ENCODE data around the gene MAP2K4. TPM values are rescaled to one million over a fixed set of nuclear protein-coding genes. Genes with fewer than 3 reads are reported as not detected.

Gene MAP2K4
- total and polyA plus RNA-seq, 2 experiments from 2014 or later: 24.5 to 34.5 TPM

GRCh38 chr17:12064395-12064794, 43.7 kb downstream of the MAP2K4 start:
- H3K9me2 ChIP-seq (ENCODE audit: insufficient read depth): no peaks in the 10 kb centered on the region
- no peak overlapping the region for H3K27ac ChIP-seq
- peaks cover 83% of the 10 kb centered on the region for H3K79me2 ChIP-seq (ENCODE audit: insufficient read depth)
- H3K4me2 ChIP-seq (ENCODE audit: unreplicated experiment): no peak overlapping the region
- TF ChIP-seq EZH2 (IDR thresholded peaks at IDR 0.05; ENCODE audit: insufficient read depth, poor library complexity, severe bottlenecking): no peak
- TF ChIP-seq EZH2phosphoT487 (IDR thresholded peaks at IDR 0.05; ENCODE audit: insufficient read depth, low read depth): no peak
- no peaks in the 10 kb centered on the region for H3K27me3 ChIP-seq (replicated peaks; ENCODE audit: insufficient read depth)
- WGBS, 2 experiments (ENCODE audit: low coverage in 1 of 2, low lambda C conversion rate in 2 of 2, missing lambda C conversion rate in 2 of 2): 98 to 100% methylated on average over 2 of the region's 2 CpGs
- H3K4me3 ChIP-seq: no peak overlapping the region
- H2AFZ ChIP-seq: no peak overlapping the region
- peaks cover 15% of the 10 kb centered on the region for H3K36me3 ChIP-seq (ENCODE audit: low read depth)
- H3F3A ChIP-seq (ENCODE audit: insufficient read depth): peaks cover 12% of the 10 kb centered on the region
- H3K9ac ChIP-seq: no peak overlapping the region
- H4K20me1 ChIP-seq (ENCODE audit: insufficient read depth): peaks cover 14% of the 10 kb centered on the region
- H3K4me1 ChIP-seq (ENCODE audit: insufficient read depth): peaks cover 7% of the 10 kb centered on the region
- in situ Hi-C loops (cut with MboI): loop anchor here (10.0 kb wide), 1 partner anchor 60 kb away; no protein-coding TSS in a partner anchor
- H3K9me3 ChIP-seq (ENCODE audit: low read depth): no peaks in the 10 kb centered on the region
- no peak for DNase-seq

DNA sequence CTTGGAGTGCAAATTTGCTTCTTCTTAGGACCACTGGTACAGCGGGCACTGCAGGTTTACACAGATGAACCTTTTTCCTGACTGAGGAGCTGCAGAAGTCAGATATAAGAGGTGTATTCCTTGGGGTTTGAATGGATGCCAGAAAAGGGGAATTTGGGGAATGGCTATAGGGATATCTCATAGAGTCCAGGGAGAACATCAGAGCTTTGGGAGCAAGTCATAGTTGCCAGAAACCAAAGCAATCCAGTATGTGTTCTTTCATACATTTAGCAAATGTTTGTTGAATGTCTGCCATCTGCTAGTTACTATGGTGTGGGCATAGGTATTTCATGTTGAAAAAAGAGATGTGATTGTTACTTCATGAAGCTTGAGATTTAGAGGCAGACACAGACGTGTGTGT, 46.8 kb downstream of the MAP2K4 start:
- Histone ChIP-seq H3K9me2 (ENCODE audit: insufficient read depth) (no peaks in the 10 kb centered on the region), H3F3A (ENCODE audit: insufficient read depth) (peaks cover 29% of the 10 kb centered on the region), H3K4me1 (ENCODE audit: insufficient read depth) (peaks cover 13% of the 10 kb centered on the region), H3K9me3 (ENCODE audit: low read depth) (no peaks in the 10 kb centered on the region), H3K27me3 (replicated peaks; ENCODE audit: insufficient read depth) (no peaks in the 10 kb centered on the region), H2AFZ (no peak overlapping the region), H3K36me3 (ENCODE audit: low read depth) (peaks cover 15% of the 10 kb centered on the region), H3K4me3 (no peak overlapping the region), H3K9ac (no peak overlapping the region), H3K4me2 (ENCODE audit: unreplicated experiment) (no peak overlapping the region), H4K20me1 (ENCODE audit: insufficient read depth) (peaks cover 15% of the 10 kb centered on the region), H3K79me2 (ENCODE audit: insufficient read depth) (peaks cover 67% of the 10 kb centered on the region), H3K27ac (no peak overlapping the region)
- in situ Hi-C loops (cut with MboI): loop anchor here (10.0 kb wide), 1 partner anchor 63 kb away; no protein-coding TSS in a partner anchor
- TF ChIP-seq EZH2phosphoT487 (IDR thresholded peaks at IDR 0.05; ENCODE audit: insufficient read depth, low read depth) (no peak), EZH2 (IDR thresholded peaks at IDR 0.05; ENCODE audit: insufficient read depth, poor library complexity, severe bottlenecking) (no peak)
- WGBS, 2 experiments (ENCODE audit: low coverage in 1 of 2, low lambda C conversion rate in 2 of 2, missing lambda C conversion rate in 2 of 2): 81 to 87% methylated on average over 2 of the region's 2 CpGs
- DNase-seq: no peak

DNA sequence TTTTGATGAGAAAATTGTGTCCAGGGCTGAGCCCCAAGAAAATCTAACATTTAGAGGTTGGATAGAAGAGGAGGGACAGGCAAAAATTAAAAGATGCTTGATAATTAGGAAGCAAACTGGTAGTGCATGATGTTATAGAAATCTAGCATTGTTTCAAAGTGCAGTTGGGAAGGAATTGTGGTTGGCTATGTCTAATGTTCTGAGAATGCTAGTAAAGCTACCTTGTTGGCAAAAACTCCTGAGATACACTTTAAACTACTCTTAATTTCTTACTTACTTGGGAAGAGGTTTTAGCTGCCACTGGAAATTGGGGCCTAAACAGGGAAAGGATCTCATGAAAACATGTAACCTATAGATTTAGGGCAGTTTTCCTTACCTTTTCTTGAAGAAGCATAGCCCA, 48.3 kb downstream of the MAP2K4 start:
- H3K9me3 ChIP-seq (ENCODE audit: low read depth): no peaks in the 10 kb centered on the region
- TF ChIP-seq EZH2phosphoT487 (IDR thresholded peaks at IDR 0.05; ENCODE audit: insufficient read depth, low read depth) (no peak), EZH2 (IDR thresholded peaks at IDR 0.05; ENCODE audit: insufficient read depth, poor library complexity, severe bottlenecking) (no peak)
- peaks cover 7% of the 10 kb centered on the region for H3K36me3 ChIP-seq (ENCODE audit: low read depth)
- no peak overlapping the region for H3K9ac ChIP-seq
- H2AFZ ChIP-seq: no peak overlapping the region
- no peak overlapping the region for H3K4me3 ChIP-seq
- H4K20me1 ChIP-seq (ENCODE audit: insufficient read depth): peaks cover 7% of the 10 kb centered on the region; the same call in 1 of the 2 replicates
- no peak overlapping the region for H3K4me2 ChIP-seq (ENCODE audit: unreplicated experiment)
- peaks cover 24% of the 10 kb centered on the region for H3F3A ChIP-seq (ENCODE audit: insufficient read depth)
- no peaks in the 10 kb centered on the region for H3K9me2 ChIP-seq (ENCODE audit: insufficient read depth)
- peak; percentile 12 for DNase-seq
- in situ Hi-C loops (cut with MboI): loop anchor here (10.0 kb wide), 1 partner anchor 64 kb away; no protein-coding TSS in a partner anchor
- H3K27me3 ChIP-seq (replicated peaks; ENCODE audit: insufficient read depth): no peaks in the 10 kb centered on the region
- peaks cover 67% of the 10 kb centered on the region for H3K79me2 ChIP-seq (ENCODE audit: insufficient read depth)
- H3K27ac ChIP-seq: no peak overlapping the region
- H3K4me1 ChIP-seq (ENCODE audit: insufficient read depth): peaks cover 13% of the 10 kb centered on the region

GRCh38 chr17:12070561-12070960, 49.9 kb downstream of the MAP2K4 start:
- in situ Hi-C loops (cut with MboI): no loop called here
- Histone ChIP-seq H3K4me1 (ENCODE audit: insufficient read depth) (peaks cover 13% of the 10 kb centered on the region), H3K9ac (no peak overlapping the region), H3K9me2 (ENCODE audit: insufficient read depth) (no peaks in the 10 kb centered on the region), H3K4me3 (no peak overlapping the region), H3K9me3 (ENCODE audit: low read depth) (no peaks in the 10 kb centered on the region), H2AFZ (no peak overlapping the region), H3K27ac (peak overlapping the region; percentile 45), H3K4me2 (ENCODE audit: unreplicated experiment) (peak overlapping the region; percentile 37), H3F3A (ENCODE audit: insufficient read depth) (peaks cover 24% of the 10 kb centered on the region), H4K20me1 (ENCODE audit: insufficient read depth) (peaks cover 7% of the 10 kb centered on the region; the same call in 1 of the 2 replicates), H3K27me3 (replicated peaks; ENCODE audit: insufficient read depth) (no peaks in the 10 kb centered on the region), H3K36me3 (ENCODE audit: low read depth) (peaks cover 6% of the 10 kb centered on the region), H3K79me2 (ENCODE audit: insufficient read depth) (peaks cover 65% of the 10 kb centered on the region)
- no peak for TF ChIP-seq EZH2 (IDR thresholded peaks at IDR 0.05; ENCODE audit: insufficient read depth, poor library complexity, severe bottlenecking)
- no peak for TF ChIP-seq EZH2phosphoT487 (IDR thresholded peaks at IDR 0.05; ENCODE audit: insufficient read depth, low read depth)
- DNase-seq: peak; percentile 71

- Histone ChIP-seq H3F3A (ENCODE audit: insufficient read depth) (peaks cover 26% of the 10 kb centered on the region; the same call in 1 of the 2 replicates), H3K27ac (no peak overlapping the region), H3K27me3 (replicated peaks; ENCODE audit: insufficient read depth) (no peaks in the 10 kb centered on the region), H3K9me3 (ENCODE audit: low read depth) (no peaks in the 10 kb centered on the region), H3K79me2 (ENCODE audit: insufficient read depth) (peaks cover 64% of the 10 kb centered on the region), H3K36me3 (ENCODE audit: low read depth) (no peaks in the 10 kb centered on the region), H3K4me2 (ENCODE audit: unreplicated experiment) (no peak overlapping the region), H4K20me1 (ENCODE audit: insufficient read depth) (0 out of 2 replicates have a peak, but pooled peaks cover 2% of the 10 kb centered on the region), H3K9me2 (ENCODE audit: insufficient read depth) (no peaks in the 10 kb centered on the region), H3K9ac (no peak overlapping the region), H2AFZ (no peak overlapping the region), H3K4me3 (no peak overlapping the region), H3K4me1 (ENCODE audit: insufficient read depth) (peaks cover 16% of the 10 kb centered on the region)
- in situ Hi-C loops (cut with MboI): no loop called here
- 64 to 67% methylated on average over 3 of the region's 3 CpGs for WGBS, 2 experiments (ENCODE audit: low coverage in 1 of 2, low lambda C conversion rate in 2 of 2, missing lambda C conversion rate in 2 of 2)
- no peak for TF ChIP-seq EZH2 (IDR thresholded peaks at IDR 0.05; ENCODE audit: insufficient read depth, poor library complexity, severe bottlenecking)
- TF ChIP-seq EZH2phosphoT487 (IDR thresholded peaks at IDR 0.05; ENCODE audit: insufficient read depth, low read depth): no peak
- no peak for DNase-seq
Observed at GRCh38 chr17:12074346-12074745, 53.7 kb downstream of the MAP2K4 start.
